ENCODE measurements around the gene ERGIC1.
A peak's percentile ranks its signal among the peaks of the same experiment; 100 is the strongest.

Gene ERGIC1

GRCh38 chr5:172866802-172867748, 33.0 kb downstream of the ERGIC1 start:
- DNase-seq = no peak

DNA sequence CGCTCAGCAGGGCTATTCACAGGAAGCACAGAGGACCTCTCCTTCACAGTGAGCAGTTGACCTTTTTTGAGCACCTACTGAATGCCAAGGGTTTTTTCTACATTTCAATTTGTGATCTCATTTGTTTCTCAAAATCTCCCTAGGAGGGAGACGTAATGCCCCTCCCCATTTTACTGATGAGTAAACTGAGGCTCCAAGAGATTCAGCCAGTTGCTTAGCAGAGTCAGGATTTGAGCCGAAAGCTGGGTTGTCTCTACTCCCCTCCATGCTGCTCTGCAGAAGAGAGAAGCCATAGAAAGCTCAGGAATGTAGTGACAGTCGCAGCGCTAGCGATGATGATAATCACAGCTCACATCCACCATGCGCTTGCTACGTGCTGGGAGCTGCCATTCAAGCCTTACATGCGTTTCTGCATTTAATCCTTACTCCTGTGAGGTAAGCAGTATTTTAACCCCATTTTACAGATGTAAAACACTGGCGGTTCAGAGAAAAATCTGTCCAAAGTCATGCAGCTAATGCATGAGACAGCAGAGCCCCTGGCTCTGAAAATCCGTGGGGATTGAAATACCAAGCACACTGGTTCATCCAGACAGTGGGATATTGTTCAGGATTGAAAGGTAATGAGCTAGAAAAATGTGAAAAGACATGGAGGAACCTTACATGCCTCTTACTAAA, 33.8 kb downstream of the ERGIC1 start:
- DNase-seq = no peak

- no peak for DNase-seq
These were observed 34.4 kb downstream of the ERGIC1 start for GRCh38 chr5:172868436-172868923.

DNA sequence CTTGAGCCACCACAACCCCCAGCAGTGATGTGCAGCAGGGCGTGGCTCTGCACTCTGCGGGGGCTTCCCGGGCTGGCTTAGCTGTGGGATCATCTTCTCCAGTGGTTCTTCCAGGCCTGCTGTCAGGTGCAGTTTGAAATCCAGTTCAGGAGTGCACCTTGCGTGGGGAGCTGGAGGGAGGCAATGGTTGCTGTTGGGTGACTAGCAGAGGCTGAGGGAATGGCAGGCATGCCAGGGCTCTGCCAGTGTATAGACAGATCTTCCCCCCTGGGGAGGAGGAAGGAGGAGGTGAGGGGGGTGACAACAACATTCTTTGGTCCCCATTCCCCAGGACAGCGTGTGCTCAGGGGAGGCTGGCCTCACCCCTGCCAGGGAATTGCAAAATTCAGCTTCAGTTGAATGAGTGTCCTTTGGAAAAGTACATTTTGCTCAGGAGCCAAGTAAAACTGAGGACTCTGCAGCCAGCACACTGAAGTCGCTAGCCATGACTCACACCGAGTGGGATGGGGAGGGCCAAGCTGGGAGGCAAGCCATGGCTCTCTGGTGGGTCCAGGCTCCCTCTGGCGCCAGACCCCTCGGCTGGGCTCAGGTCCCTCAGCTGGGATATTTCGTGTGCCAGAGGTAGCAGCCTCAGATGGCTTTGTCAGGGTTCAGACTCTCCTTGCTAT, 35.0 kb downstream of the ERGIC1 start:
- peak; percentile 76 for DNase-seq

- DNase-seq = peak; percentile 23
These were observed 35.6 kb downstream of the ERGIC1 start for GRCh38 chr5:172869691-172870090.

DNA sequence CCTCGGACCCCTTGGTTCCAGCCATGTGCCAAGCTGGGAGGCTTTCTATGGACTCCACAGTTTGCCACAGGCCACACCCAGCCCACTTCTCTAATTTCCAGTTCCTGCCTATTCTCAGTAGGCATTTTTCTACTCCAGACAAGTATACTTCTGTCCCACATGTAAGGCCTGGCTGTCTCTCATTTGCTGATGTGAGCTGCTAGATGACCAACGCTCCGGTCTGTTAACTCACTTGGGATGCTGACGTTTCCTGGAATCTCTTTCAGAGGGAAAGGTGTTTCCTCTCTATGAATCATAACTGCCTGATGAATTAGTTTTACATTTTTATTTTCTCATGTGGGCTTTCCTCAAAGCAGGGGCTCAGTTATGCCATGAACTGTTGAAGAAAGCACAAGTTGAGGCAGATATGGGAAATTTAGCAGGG, 36.3 kb downstream of the ERGIC1 start:
- DNase-seq = no peak

DNA sequence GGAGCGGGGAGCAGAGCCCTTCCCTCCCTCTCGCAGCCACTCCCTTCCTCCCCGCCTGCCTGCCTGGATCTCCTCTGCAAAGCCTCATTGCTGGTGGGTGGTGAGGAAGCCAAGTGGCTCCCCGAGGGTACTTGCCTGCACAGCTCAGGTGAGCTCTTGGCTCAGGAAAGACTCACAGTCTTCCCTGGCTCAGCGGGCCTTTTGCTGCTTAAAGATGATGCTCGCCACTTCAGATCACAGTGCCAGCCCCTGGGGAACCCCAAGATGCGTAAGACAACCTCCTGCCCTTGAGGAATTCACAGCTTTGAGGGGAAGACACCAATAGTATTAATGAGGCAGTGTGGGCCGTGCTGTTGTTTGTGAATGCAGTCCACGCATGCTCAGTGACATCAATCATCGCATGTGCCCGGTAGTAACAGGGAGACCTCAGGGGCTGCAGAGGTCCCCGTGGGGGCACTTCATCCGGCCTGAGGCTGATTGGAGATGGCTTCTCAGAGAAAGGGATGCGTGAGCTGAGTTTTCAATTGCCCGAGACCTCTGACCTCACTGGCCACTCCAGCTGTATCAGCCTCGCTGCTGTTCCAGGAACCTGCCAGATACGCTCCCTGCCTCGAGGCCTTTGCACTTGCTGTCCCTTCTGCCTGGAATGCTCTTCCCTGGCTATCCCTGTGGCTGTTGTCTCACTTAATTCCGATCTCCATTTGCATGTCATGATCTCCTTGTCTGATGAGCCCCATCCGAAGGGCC, 36.8 kb downstream of the ERGIC1 start:
- DNase-seq = no peak

- DNase-seq = no peak
These were observed 37.5 kb downstream of the ERGIC1 start for GRCh38 chr5:172871536-172871935.

DNA sequence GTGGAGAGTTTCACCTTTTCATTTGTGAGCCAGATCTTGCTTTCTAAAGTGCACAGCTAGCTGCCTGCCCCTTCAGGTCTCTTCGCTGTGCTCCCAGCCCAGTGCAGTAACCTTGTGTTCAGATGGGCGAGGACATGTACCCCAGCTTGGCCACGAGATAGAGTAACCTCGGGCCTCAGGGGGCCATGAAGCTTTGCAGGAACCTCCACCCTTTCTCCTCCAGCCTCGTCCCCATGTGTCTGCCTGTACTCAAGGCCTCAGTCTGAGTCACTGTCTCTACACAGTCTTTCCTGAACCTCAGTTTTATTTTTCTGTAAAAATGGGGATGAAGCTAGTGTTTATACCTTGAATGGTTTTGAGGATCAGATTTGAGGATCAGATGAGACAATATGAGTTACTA, 37.9 kb downstream of the ERGIC1 start:
- no peak for DNase-seq

- peak; percentile 55 for DNase-seq
These were observed 39.0 kb downstream of the ERGIC1 start for GRCh38 chr5:172872997-172873491.

- no peak for DNase-seq
These were observed 39.5 kb downstream of the ERGIC1 start for GRCh38 chr5:172873513-172873912.

GRCh38 chr5:172874647-172875504, 40.8 kb downstream of the ERGIC1 start:
- DNase-seq = no peak

DNA sequence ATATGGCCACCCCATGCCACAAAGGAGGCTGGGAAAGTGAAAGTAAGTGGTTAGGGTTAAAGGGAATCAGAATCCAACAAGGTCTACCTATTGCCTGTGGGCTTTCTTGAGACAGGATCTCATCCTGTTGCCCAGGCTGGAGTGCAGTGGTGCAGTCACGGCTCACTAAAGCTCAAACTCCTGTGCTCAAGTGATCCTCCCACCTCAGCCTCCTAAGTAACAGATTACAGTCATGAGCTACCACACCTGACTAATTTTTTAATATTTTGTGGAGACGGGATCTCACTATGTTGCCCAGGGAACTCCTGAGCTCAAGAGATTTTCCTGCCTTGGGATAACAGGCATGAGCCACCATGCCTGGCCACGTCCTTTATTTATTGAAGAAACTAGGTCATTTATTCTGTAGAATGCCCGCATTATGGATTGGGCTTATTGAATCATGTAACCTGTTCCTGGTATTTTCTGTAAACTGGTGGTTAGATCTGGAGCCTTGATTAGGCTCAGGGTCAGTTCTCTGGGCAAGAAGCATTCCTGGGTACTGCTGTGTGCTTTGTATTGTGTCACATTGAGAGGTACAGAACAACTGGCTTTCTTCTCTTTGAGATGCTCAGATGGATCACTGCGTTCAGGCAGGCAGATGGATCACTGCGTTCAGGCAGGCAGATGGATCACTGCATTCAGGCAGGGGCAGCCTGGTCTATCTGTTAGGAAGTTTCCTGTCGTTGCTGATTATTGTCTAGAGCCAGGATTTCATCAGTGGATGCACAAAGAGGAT, 41.6 kb downstream of the ERGIC1 start:
- no peak for DNase-seq

DNA sequence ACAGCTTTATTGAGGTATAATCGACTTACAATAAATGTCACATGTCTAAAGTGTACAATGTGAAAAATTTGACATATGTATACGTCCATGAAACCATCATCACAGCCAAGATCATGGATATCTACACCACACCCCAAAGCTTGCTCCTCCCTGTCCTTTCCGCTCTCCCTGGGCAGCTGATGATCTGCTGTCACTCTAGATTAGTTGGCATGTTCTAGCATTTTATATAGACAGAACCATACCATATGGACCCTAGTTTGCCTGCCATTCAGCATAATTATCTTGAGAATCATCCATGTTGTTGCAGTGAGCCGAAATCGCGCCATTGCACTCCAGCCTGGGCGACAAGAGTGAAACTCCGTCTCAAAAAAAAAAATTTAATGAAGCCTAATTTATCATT, 42.5 kb downstream of the ERGIC1 start:
- peak; percentile 49 for DNase-seq

DNA sequence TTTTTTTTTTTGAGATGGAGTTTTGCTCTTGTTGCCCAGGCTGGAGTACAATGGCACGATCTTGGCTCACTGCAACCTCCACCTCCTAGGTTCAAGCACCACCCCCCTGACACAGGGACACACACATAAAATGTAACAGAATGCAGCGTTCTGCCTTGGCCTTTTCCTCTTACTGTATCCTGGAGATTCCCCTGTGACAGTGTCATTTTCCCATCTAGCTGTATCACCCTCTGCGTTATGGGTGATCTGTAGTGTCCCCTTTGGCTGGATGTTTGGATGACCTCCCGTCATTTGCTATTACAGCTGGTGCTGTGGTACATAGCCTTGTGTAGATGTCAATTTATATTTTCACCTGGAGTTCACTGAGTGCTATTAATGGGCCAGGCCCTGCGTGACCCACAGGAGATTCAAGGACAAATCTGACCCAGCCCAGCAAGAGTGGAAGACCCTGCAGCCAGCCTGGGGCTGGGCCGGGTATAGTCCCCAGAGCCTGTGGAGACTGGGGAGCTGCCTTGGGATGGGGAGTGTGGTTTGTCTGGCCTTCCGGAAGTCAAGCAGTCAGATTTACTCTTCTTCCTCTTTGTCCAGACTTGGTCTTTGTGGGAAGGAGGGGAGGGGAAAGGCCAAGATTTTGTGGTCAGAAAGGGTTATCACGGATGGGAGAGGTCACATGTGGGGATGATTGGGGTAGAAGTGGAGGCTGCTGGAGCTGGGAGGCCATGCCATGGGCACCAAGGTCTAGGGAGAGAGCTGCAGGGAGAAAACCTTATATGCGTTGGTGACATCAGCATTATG, 43.6 kb downstream of the ERGIC1 start:
- no peak for DNase-seq

DNA sequence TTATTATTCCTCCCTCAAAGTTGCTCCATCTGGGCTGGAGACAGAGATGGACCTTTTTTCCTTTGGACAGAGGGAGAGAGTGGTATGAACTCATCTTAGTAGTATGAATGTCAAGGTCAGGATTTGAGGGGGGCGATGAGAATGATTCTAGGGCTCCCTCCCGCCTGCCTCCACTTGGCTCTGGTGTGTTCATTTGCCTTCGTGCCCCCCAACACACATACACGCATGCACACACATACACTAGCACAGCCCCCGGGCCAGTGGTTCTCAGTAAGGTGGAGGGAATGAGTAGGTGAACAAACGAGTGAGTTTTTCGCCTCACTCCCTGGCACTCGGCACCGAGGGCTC, 44.5 kb downstream of the ERGIC1 start:
- DNase-seq = no peak

- DNase-seq = no peak
These were observed 45.1 kb downstream of the ERGIC1 start for GRCh38 chr5:172878933-172879752.

DNA sequence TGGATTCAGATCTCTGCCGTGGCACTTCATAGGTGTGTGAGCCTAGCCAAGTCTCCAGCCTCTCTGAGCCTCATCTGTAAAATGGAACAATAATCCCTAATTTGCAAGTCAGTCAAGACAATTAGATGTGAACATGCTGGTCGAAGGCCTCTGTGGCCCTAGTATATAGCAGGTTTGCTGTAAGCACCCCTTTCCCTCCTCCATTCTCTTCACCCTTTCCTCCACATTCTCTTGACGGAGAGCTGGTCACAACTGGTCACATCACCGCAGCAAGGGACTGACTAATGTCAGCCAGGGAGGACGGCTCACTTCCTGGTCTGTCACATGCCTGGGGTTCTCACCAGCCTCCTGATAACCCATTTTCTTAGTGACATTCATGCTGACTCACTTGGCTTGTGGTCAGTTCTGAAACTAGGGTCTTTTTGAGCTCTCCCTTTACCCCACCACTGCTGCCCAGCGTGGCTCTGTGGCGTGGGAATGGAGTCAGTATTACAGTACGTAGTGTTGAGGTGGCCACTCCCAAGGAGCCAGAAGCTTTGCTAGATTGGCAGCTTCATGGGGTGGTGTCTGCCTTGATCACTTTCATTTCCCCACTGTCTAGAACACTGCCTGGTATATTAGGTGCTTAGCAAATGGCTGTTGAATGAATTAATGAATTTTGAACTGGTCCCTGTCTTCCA, 47.8 kb downstream of the ERGIC1 start:
- DNase-seq = no peak

All from NCI-H446 treated with DMSO at 0.1 percent for 48 hours (cell line).